CD1c-positive myeloid dendritic cell (primary cell): ENCODE measurements around the gene PPCDC.
A peak's percentile ranks its signal among the peaks of the same experiment; 100 is the strongest.

Experiments used
- DNase-seq: peaks from one replicate; pipeline ENCODE4 v3.0.0-alpha.2; 2016; ENCODE audit errors: extremely low spot score

Gene PPCDC

DNA sequence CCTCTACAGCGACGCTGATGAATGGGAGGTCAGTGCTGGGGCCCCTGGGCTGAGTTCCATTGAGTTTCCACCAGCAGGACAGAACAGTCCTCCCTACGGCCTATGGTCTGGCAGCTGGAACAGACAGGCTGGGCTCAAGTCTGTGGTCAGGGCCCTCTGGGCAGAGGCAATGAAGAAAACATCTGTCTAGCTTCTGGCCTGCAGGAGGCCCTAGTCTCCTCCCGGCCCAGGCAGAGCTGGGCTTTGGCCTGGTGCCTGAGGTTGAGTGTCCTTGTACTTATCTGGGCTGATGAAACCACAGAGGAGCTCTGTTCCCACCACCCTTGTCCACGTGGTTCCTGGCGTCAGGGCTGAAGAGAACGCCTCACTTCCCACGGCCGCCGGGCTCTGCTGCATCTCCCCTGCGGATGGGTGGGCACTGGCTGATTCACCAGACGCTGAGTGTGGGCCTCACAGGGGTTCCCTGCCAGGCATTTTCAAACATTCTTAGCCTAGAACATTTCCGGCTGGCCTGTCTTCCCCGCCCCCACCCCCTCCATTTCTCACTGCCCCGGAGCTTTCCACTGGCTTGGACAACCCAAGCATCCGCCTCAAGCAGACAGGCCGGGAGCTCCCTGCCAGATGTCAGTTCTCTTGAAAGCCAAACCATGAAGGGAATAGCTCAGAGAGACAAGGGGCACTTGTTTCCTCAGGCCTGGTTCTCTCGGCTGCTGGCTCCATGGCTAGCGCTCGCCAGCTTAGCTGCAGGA is 20.3 kb downstream of the PPCDC start:
- DNase-seq = peak; percentile 84

GRCh38 chr15:75044258-75044878 is 21.0 kb downstream of the PPCDC start:
- DNase-seq = no peak

- DNase-seq = no peak
These were observed 22.1 kb downstream of the PPCDC start for GRCh38 chr15:75045332-75046015.

- DNase-seq = no peak
These were observed 25.0 kb downstream of the PPCDC start for GRCh38 chr15:75048394-75048793.

DNA sequence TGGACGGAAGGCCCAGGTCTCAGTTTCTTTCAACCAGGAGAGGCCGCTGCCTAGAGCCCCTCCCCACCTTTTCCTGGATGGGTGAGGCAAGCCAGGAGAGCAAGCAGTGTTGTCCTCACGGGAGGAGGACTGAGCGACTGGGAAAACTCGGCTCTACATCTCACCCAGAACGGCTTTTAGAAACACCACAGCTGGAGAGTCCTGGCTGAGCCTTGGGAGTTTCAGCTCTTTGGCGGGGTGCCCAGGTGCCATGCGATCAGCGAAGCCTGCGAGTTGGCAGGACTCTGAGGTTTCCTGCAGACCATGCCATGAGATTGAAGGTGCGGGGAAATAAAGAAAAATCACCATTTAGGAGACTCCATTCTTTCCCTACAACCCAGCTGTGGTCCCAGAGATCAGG is 26.0 kb downstream of the PPCDC start:
- no peak for DNase-seq

- no peak for DNase-seq
These were observed 26.9 kb downstream of the PPCDC start for GRCh38 chr15:75050283-75050682.

DNA sequence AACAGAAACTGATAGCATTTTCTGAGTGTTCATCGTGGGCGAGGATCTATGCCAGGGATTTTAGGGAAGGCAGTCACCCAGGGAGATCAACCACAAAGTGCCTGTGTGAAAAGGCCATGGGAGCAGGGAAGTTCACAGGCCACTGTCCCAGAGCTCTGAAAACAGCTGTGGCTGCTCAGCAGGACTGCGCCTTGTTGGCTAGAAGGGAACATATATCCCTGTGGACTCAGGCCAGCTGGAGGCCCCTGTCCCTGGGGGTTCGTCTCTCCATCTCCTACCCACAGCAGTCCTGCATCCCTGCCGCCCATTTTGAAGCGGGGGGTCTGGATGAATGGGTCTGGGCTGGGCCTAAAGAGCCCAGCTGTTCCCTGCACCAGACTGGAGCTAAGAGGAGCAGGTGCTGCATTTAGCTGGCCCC is 27.8 kb downstream of the PPCDC start:
- DNase-seq = peak; percentile 80

- DNase-seq = no peak
These were observed 28.3 kb downstream of the PPCDC start for GRCh38 chr15:75051711-75052110.

DNA sequence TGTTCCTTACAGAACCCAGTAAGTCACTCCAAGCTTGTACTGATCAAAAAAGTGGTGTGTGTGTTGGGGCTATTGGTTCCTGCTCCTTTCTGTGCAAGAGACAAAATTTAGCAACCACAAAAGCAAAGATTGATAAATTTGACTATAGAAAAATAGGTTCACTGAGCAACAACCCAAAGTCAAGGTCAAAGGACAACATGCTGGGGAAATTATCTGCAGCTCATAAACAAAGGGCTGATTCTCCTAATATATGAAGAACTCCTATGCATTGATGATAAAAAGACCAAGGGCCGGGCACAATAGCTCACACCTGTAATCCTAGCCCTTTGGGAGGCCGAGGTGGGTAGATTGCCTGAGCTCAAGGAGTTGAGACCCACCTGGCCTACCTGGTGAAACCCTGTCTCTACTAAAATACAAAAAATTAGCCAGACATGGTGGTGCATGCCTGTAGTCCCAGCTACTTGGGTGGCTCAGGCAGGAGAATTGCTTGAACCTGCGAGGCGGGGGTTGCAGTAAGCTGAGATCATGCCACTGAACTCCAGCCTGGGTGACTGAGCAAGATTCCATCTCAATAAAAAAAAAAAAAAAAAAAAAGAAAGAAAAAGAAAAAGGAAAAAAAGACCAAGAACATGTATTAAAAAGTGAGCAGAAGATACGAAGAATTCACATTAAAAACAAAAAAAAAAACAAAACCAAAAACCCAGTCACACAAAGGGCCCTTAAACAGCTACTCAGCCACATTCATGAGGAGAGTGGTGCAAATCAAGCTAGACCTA is 29.8 kb downstream of the PPCDC start:
- DNase-seq = no peak

DNA sequence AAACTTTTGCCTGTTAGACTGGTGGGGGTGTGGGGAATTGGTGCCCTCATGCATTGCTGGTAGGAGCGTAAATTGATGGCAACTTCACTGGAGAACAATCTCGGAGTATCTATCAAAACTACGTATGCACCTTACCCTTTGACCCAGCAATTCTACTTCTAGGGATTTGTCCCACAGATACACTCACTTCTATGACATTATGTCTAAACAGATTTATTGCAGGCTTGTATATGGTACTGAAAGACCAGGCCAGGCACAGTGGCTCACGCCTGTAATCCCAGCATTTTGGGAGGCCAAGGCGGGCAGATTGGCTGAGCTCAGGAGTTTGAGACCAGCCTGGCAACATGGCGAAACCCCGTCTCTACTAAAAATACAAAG is 30.3 kb downstream of the PPCDC start:
- no peak for DNase-seq

GRCh38 chr15:75054172-75054897 is 30.9 kb downstream of the PPCDC start:
- DNase-seq = no peak

GRCh38 chr15:75056036-75056435 is 32.6 kb downstream of the PPCDC start:
- no peak for DNase-seq

DNA sequence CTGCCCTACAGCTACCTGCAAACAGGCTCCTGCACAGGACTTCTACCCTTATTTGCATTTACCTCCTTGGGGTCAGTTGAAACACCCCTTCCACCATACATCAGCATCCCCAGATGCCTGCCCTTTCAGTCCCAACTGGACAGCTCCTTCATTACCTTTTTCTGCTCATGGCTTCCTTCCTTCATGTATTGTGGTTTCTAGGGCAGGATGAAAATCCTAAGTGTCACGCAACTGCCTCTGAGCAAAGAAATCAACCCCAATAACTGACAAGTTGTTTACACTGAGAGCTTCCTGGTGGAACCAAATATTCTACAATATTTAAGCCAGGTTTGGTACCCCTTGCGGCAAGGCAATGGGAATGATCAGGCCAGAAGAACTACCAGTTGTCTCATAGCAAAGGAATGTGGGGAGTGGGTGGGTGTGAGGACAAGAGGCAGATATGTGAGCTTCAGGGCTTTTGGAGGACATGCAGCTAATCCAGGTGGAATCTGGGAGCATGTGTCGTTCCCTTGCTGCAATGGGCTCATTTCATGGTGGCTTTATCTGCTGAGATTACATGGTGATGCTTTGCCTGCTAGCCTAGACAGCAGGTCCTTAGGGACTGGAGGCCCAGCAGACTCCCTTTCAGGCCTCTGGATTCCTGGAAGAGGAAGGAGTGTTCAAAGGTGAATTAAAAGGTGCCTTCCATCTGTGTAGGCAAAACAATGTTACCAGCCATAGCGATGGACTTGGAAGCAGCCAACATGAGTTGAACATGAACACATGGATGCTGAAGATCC is 34.9 kb downstream of the PPCDC start:
- DNase-seq = no peak

DNA sequence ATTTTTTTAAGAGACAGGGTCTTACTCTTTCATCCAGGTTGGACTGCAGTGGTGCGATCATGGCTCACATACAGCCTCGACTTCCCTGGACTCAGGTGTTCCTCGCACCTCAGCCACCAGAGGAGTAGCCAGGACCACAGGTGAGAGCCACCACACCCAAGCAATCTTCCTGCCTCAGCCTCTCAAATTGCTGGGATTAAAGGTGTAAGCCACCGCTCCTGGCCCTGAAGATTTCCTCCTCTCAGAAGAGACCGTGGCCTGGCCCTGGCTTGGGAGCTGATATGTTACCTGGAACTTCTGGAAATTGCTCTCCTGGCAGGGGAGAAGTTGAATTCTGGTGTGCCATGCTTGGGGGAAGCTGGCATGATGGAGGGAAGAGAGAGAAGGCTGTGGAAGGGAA is 36.2 kb downstream of the PPCDC start:
- DNase-seq = no peak

GRCh38 chr15:75061272-75061671 is 37.9 kb downstream of the PPCDC start:
- peak; percentile 28 for DNase-seq

DNA sequence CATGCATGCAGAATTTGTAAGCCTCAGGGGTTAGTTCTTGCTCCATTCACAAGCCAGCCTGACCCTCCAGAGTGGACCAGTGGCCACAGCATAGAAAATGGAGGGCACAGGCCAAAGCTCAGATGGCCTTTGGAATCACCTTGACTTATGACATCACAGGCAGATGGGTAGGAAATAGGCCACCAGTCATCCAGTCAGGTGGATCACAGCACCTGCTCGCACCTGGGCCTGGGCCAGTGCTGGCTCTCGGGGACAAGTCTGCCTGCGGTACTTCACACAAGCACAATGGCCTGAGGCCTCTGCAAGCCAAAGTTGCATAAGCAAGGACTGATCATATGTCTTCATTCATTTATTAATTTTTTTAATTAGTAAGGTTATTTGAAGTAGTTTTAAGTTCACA is 39.3 kb downstream of the PPCDC start:
- no peak for DNase-seq

- no peak for DNase-seq
These were observed 39.9 kb downstream of the PPCDC start for GRCh38 chr15:75063338-75063737.

DNA sequence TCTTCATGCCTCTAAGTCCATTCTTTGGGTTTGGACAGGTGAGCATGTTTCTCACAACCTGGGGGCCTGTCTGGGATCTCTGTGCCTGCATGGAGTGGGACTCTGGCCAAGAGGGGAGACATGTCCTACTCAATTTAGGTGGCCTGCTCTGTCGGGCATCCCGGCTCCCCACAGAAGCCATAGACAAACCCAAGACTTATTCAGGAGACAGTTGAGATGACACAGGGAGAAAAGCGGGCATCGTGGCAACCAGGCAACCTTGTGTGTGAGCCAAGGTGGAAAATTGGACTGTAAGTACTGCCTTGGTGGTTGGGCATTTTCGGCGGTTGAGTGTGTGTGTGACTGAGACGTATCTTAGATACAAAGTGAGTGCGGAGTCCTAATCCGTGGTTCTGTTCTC is 40.5 kb downstream of the PPCDC start:
- no peak for DNase-seq

GRCh38 chr15:75064846-75065245 is 41.5 kb downstream of the PPCDC start:
- peak; percentile 62 for DNase-seq

- DNase-seq = no peak
These were observed 42.1 kb downstream of the PPCDC start for GRCh38 chr15:75065467-75065850.
